Left forelimb (tissue), 1 donor: Measurements from ENCODE around the gene COMMD9.

Experiments
- DNase-seq: peaks from one replicate; pipeline ENCODE4 v3.0.0-alpha.2; 2018; ENCODE audit warnings: low spot score

Gene COMMD9

DNA sequence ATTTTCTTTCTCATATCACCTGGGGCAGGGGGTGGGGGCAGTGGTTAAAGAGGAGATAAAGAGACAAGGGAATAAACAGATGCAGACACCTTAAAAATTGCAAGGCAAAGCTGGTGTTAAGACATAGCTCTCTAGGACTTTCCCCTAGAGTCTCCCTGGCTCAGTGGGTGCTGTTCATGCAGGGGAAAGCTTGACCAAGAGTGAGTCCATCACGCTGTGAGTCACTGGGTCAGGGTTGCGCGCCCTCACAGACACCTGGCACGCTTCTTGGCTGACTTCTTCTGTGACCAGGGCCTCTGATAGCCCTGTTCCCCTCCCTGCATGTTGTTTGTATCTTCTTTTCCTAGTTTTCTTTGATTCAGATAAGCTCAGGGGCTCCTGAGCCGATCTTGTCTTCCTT, 31.9 kb downstream of the COMMD9 start:
- DNase-seq, result no peak

DNA sequence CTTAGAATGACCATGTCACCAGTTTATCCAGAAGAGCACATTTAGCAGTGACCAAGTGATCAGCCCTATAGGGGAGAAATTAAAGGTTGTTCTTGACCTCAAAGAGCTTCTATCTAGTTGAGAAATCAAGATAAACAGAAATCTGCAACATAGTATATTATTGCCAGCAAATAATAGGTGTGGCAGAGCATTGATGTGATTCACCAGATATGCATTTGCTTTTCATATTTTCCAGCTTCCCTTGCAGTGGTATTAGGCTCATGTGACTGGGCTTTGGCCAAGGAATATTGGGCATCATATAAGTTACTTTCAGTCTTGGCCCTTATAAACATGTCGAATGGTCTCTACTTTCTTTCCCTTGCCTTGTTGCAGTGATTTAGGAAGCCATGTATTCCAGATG, 34.5 kb downstream of the COMMD9 start:
- DNase-seq, result no peak

DNA sequence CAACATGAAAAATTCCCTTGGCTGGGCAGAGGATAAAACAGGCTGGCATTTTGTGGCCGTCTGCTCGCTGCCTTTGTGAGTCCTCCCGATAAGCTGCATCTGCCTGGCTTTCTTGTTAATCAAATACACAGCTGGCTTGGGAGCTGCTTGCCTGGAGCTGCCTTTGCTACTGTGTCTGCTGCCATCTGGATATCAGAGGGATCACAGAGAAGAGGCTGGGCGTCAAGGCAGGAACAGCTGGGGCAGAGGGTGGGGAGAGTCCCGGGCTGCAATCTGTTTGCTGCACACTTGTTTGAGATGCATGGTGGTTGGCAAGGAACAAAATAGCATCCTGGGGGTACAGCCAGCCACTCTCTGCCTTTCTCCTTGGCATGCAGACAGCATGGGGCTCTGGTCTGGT, 36.0 kb downstream of the COMMD9 start:
- no peak for DNase-seq

DNA sequence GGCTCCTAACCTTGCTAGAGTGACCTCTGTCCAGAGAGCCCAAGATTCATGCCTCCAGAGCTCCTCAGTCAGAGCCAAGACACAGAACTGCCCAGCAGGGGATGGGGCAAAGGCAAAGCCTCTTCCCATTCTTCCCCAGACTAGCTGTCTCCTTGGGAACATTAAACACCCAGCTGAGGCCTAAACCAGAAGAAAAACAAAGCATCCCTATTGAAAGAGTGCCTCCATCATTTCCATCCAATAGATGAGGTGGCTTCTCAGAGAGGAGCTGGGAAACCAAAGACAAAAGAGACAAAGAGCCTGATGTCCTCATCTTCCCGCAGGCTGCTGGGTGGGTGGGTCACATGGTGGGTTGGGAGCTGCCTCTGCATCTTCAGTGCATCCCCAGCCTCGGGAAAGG, 37.4 kb downstream of the COMMD9 start:
- DNase-seq, result no peak

DNA sequence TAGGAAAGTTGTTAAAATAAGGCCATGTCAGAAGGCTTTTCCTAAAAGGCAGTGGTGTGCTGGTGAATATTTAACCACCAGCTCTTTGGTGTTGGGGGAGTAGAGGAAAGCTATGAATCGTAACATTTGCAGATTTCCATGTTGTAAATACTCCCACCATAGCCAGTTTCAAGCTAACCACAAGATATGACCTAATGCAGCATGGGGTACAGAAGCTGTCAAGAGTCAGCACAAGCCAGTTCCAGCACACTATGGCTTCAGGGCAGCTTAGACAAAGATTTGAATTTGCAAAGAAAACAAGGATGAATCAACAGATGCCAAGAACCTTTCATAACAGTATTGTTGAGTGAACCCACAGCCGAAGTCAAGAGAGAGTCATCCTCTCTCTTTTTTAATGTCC, 40.0 kb downstream of the COMMD9 start:
- no peak for DNase-seq

DNA sequence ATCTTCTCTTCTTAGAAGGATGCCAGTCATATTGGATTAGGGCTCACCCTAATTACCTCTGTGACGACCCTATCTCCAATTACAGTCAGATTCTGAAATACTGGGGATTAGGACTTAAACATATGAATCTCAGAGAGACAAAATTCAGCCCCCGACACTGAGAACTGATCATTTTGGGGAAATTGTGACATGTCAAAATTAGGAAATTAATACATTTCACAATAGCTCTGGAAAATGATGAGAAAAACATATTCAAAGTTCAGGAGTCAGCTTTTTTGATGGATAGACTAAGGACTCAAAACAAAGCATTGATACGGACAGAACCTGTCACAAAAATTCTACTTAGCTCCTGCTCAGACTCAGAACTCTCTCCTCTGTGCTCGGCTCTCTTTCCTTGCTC, 40.8 kb downstream of the COMMD9 start:
- no peak for DNase-seq

DNA sequence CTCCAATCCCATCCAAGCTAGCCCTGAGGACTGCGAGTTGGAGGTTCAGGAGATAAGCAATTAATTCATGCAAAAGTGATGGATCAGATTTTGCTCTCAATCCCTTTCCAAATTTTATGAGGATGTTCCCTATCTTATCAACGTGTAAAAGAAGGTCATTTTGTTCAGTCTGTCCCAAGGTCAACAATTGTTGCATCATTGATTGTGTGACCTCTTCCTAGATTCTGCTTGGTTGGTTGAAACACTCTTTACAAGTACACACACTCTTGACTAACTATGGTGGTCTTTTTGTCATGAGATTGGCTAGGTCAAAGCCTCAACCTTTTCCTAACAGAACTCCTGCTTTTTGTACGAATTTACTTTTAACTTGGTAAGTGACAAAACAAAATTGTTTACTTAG, 41.7 kb downstream of the COMMD9 start:
- DNase-seq, result no peak

DNA sequence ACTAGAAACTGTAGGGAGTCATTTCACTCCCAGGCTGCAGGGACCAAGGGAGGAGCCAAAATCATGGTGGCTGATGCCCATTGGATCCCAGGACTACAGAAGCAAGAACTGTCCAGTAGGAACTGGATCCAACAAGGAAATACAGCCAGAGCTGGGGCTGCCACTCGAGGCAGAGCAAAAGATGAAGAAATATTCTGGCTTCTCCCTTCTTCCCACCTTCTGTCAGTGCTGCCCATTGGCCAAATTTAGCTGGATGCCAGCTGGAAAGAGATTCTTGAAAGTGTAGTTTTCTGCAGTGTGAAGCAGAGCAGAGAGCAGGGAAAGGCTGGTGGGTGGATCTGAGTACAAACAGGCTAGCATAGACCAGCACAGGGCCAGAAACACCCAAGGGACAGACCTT, 45.6 kb downstream of the COMMD9 start:
- no peak for DNase-seq

DNA sequence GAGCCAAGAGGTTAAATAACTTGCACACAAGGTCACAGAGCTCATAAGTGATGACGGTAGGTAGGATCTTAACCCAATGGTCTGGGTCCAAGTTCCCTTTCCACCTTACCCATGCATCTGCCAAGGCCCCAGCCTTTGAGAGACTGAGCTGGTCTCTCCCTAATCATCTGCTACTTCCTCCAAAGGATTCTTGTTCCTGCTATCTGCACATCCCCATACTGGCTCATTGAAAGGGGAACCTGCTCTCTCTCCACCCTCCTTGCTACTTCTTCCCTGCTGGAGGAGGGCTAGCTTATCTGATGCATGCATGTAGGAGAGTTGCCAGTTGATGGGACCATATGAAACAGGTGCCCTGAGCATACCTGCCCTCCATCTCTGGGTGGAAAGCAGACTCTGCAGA, 47.7 kb downstream of the COMMD9 start:
- DNase-seq, result no peak

DNA sequence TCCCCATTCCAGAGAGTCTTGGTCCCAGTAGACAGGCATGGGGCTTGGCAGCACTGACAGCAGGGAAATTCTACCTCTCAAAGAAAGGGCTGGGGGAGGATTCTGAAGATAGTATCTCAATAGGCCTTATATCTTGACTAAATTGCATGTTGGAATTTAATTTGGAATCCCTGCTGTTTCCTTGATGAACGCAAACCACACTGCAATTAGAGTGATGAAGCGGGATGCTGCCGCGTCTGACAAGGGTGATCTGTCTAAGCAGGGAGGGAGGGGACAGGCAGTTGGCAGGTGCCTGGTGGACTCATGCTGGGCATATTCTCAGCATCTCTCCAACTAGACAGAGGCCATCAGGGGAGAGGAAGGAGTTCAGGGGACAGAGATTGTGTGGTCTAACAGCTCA, 48.4 kb downstream of the COMMD9 start:
- no peak for DNase-seq

DNA sequence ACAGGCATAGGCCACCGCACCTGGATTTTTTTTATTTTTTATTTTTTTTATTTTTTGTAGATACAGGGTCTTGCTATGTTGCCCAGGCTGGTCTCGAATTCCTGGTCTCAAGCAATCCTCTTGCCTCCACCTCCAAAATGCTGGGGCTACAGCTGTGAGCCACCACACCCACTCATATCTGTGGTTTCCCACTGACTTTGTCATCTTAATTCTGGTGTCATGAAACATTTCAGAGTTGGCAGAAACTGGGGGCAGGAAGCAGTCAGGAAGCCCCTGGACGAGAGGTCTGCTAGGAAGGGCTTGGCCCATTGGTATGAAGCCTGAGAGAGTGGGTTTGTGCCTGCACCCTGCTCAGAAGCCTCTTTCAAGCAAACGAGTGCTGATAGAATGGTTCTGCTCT, 49.1 kb downstream of the COMMD9 start:
- DNase-seq, result no peak

DNA sequence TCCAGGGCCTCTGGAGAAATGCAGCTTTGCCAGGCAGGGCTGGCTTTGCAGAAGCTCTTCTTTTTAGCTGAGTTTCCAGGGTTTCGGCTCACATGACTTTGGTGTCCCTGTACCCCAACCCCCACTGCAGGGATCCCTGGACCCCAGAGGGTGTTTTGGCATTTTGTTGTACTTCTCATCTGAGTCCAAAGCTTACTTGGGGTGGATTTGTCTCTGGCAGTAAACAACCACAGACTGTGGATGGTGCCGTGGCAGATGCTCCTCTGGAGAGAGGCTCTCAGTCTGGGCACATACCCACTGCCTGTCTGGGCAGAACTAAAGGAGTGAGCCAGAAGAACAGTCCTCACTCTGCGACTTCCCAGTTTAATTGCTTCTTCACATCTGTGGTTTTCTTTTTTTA, 49.6 kb downstream of the COMMD9 start:
- DNase-seq, result no peak

DNA sequence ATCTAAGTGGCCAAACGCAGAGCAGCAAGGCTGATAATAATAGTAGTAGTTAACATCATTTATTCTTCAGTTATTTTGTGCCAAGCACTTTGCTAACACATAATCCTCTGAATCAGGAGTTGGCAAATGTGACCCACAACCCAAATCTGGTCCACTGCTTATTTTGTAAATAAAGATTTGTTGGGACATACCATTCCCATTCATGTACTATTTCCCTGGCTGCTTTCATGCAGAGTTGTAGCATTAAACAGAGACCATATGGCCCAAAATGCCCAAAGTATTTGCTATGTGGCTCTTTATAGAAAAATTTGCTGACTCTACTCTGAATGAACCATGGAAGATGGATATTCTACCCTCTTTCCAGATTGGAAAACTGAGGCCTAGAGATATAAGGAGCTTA, 50.3 kb downstream of the COMMD9 start:
- no peak for DNase-seq

DNA sequence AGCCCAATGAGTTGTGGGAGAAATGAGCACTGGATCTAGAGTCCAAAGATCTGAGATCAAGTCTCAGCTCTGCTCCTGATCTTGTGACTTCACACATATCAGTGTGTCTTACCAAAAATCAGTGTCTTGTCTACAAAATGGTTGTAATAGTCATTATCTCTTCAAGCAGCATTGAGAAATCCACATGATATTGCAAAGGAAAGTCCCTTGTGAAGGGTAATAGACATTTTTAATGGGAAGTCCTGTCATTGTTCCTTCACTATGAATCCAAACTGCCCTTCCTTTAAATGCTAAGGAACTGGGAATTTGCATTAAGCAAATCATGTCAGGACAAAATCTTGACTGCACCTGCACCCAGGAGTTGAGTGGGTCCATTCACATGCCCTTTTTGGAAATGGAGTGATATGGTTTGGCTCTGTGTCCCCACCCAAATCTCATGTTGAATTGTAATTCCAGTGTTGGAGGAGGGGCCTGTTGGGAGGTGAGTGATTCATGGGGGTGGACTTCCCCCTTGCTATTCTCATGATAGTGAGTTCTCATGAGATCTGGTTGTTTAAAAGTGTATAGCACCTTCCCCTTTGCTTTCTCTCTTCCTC, 51.1 kb downstream of the COMMD9 start:
- no peak for DNase-seq

DNA sequence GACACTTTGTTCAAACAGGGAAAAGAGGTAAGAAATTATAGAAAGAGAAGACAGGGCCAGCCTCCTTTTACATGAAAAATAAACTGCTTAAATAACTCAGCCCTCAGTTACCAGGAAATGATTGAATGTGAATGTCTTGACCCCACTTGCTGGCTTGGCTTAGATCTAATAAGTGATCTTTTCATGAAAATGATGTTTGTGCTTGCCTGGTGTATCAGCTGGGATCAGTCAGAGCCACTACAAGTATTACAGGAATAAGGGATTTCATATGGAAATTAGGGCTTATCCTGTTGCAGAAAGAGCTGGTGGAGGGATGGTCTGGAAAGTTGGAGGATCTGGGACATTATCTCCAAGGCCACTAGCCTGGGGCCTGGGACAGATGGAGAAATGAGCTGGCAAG, 51.8 kb downstream of the COMMD9 start:
- DNase-seq, result no peak

DNA sequence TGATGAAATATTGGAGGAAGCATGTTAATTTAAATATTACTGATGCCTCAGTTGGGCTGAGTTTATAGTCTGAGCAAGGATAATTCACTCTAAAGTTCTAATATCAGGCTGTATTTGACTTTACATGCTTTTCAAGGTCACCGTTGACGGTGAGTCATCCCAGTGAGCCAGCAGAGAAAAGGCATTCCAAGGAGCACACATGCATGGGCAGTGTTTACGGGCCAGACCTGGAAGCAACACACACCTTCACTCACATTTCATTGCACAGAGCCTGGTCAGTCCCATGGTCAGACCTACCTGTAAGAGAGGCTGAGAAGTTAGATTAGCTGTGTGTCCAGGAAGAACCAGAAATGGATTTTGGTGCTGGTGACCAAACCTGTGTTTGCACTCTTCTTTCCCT, 53.5 kb downstream of the COMMD9 start:
- no peak for DNase-seq

DNA sequence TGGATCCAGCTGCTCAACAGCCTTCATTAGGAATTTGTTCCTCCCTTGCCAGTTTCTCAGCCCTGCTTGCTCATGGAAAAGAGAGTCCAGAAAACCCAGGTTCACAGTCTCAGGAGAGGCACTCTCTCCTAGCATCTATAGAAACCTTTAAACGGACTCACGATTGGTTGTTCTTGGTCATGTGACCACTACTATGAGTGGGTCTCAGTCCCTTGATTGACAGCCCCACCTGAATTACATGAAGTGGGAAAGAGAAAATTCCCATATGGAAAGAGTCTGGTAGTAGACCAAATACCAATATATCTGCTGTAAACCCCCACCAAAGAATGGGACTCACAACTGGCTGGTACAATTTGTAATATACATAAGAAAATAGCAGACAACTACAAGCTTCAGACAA, 54.4 kb downstream of the COMMD9 start:
- DNase-seq, result no peak

DNA sequence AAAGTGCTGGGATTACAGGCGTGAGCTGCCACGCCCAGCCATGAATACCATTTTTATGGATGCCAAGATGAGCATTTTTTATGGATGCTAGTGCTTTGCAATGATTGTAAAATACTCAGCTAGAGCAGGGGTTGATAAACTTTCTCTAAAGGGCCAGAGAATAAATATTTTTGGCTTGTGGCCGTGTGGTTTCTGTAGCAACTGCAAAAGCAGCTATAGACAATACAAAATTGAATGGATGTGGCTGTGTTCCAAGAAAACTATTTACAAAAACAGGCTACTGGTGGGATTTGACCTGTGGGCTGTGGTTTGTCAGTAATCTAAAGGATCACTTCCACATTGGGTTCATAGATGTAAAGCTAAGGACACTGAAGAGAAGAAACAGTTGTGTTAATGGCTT, 56.0 kb downstream of the COMMD9 start:
- DNase-seq, result no peak

DNA sequence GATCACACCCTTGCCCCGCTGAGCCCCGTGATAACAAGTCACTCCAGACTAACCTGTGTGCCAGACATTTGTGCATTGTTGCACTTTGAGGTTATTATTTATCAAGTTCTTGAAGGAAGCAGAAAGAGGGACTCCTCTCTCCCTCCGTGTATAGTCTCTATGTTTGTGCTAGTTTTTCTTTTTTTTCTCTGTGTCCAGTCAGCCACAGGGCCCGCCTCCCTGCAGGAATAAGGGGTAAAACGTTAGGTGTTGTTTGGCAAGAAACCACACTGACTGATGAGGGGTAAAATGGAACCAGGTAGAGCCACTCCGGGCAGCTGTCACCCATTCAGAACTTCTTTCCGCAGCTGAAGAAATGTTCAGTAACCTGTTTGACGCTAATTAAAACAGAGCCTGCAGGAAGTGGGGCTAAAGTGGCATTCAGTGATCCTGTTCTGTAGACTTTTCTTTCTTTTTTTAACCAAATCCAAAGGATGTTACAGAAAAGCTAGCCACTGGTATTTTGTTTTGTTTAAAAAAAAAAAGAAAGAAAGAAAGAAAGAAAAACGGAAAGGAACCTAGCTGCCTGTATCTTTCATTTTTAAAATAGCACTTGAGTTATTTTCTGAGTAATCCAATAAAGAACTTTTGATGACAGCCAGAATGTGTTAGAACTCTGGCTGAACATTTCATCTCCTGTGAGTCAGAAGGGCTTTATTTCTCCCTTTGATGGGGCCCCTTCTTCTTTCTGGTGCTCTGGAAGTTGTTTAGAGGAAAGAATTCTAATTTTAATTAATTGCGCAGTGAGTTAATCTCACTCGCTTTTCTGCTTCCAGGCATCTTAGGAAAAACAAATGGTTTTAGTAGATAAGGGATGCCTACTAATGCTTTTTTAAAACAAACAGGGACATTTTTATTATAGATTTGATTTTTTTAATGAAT, 58.2 kb downstream of the COMMD9 start:
- DNase-seq, result no peak

DNA sequence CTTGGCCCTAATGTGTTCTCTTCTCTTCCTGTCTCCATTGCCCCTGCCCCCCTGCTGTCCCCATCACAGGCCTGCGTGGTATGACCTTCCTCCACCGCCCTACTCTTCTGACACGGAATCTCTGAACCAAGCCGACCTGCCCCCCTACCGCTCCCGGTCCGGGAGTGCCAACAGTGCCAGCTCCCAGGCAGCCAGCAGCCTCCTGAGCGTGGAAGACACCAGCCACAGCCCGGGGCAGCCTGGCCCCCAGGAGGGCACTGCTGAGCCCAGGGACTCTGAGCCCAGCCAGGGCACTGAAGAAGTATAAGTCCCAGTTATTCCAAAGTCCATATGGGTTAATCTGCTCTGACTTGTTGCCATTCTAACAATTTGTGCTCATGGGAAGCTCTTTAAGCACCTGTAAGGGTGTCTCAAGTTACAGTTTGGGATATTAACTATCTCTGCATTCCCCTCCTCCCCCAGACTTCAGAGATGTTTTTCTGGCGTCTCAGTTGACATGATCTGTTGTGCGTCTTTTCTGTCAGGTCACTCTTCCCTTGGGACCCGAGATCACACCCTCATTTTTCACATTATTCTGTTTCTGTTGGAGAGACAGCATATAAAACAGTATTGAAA, 60.0 kb downstream of the COMMD9 start:
- DNase-seq, result no peak

DNA sequence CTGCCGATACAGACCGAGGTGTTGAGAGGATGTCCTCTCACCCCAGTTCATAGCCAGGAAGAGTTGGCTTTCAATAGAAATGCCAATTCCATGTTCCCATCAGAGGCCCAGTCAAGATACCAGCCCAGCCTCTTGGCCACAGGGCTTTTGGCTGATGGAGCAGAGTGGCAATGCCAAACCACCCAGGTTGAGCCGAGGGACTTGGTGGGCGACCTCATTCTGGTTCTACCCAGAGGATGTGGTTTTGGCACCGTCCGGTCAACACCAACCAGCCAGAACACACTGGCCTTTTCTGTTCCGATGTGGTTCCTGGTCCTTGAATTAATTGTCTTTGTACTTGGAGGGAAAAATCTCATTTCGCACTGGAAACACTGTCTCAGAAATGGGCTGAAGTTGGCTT, 60.5 kb downstream of the COMMD9 start:
- DNase-seq, result no peak

DNA sequence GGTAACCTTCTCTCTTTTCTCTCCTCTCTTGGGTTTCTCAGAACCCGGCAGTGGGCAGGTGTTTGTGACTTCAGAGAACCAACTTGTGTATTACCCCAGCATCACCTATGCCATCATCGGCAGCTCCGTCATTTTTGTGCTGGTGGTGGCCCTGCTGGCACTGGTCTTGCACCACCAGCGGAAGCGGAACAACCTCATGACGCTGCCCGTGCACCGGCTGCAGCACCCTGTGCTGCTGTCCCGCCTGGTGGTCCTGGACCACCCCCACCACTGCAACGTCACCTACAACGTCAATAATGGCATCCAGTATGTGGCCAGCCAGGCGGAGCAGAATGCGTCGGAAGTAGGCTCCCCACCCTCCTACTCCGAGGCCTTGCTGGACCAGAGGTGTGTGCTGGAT, 62.2 kb downstream of the COMMD9 start:
- no peak for DNase-seq

DNA sequence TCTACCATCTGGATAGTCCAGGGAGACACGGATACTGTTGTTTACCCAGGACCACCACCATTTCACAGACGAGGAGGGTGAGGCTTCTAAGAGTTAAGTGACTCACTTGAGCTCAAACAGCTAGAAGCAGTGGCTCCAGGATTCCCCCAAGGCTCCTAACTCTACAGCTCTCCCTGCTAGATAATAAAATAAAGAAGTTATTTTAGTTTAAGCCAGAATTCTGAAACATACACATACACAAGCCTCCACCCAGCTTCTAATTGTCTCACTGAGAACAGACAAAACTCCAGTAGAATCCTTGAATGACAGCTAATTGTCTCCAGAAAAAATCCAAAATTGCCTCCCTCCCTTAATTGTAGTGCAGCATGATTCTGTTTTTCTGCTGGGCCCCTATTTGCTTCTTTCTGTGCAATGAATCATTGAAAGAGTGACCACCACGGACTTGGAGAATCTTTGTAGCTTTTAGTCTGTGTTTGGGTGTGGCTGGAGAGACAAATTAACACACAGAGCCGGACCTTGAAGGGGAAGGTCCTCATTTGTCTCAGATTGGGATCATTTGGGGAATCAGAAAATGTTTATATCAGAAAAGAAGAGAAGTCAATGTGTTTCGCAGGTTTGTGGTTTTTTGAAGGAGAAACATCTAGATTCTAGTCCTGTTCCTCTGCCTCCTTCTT, 64.9 kb downstream of the COMMD9 start:
- no peak for DNase-seq
